GM23248 (cell line): ENCODE results near the gene MYH15.

Experiments used
- EZH2 ChIP-seq: fragments of 200-600 bp; sonication (generic); IDR thresholded peaks from 2 replicates; pipeline ENCODE4 v1.6.1; 2018; ENCODE audit warnings: antibody characterized with exemption, mild to moderate bottlenecking; ENCODE audit not compliant: insufficient read depth, poor library complexity, severe bottlenecking
- EZH2phosphoT487 ChIP-seq: fragments of 200-600 bp; sonication (generic); IDR thresholded peaks from 2 replicates; pipeline ENCODE4 v1.6.1; 2018; ENCODE audit warnings: antibody characterized with exemption, moderate library complexity, mild to moderate bottlenecking, low read depth; ENCODE audit not compliant: insufficient read depth

- TF ChIP-seq EZH2phosphoT487: no peak
- TF ChIP-seq EZH2: no peak
These were observed 118.3 kb downstream of the MYH15 start for GRCh38 chr3:108391917-108392593.
